CD14-positive monocyte (primary cell): ENCODE measurements around the gene GPD1. TPM values are rescaled to one million over a fixed set of nuclear protein-coding genes. Genes with fewer than 3 reads are reported as not detected.

Experiments used
- DNase-seq, 3 donors: peaks; one replicate each; pipeline ENCODE4 v3.0.0-alpha.2; 2011 to 2022
- H2AFZ ChIP-seq: 2 replicates; pipeline ENCODE4 v1.6.0; 2012; ENCODE audit warnings: mild to moderate bottlenecking, low read depth, low read length, inconsistent platforms; ENCODE audit not compliant: insufficient read depth, poor library complexity, severe bottlenecking
- H3K27ac ChIP-seq, 2 donors: 1 replicate in 1 of 2; 2 replicates in 1 of 2; pipeline ENCODE4 v1.5.1; 2012 to 2013; ENCODE audit warnings: low read length in 2 of 2, control low read depth in 1 of 2, inconsistent platforms in 1 of 2, low read depth in 1 of 2, mild to moderate bottlenecking in 1 of 2
- H3K27me3 ChIP-seq, 2 donors: one replicate each; pipeline versions ENCODE4 v1.6.0 to v1.6.1; 2011 to 2013; ENCODE audit warnings: low read length in 2 of 2; ENCODE audit not compliant: control insufficient read depth in 2 of 2, insufficient read depth in 2 of 2
- H3K36me3 ChIP-seq, 2 donors: replicated peaks in 1 of 2; 1 replicate in 1 of 2; 2 replicates in 1 of 2; pipeline versions ENCODE4 v1.5.1 to v1.6.1; 2012 to 2013; ENCODE audit warnings: low read length in 2 of 2, control low read depth in 1 of 2, inconsistent platforms in 1 of 2, mild to moderate bottlenecking in 1 of 2; ENCODE audit not compliant: insufficient read depth in 2 of 2, control insufficient read depth in 1 of 2
- H3K4me1 ChIP-seq, 2 donors: 1 replicate in 1 of 2; 2 replicates in 1 of 2; pipeline versions ENCODE4 v1.5.1 to v1.6.1; 2012 to 2013; ENCODE audit warnings: low read length in 2 of 2, control low read depth in 1 of 2, inconsistent platforms in 1 of 2, mild to moderate bottlenecking in 1 of 2, moderate library complexity in 1 of 2; ENCODE audit not compliant: insufficient read depth in 2 of 2, control insufficient read depth in 1 of 2
- H3K4me2 ChIP-seq: replicated peaks from 2 replicates; pipeline ENCODE3; 2012; ENCODE audit warnings: low read length, moderate library complexity, mild to moderate bottlenecking; ENCODE audit not compliant: poor library complexity, severe bottlenecking; ENCODE audit errors: extremely low read depth
- H3K4me3 ChIP-seq, 3 experiments: fragments of 200-600 bp in 1 of 3; sonication (generic) in 1 of 3; replicated peaks in 1 of 3; 1 replicate in 2 of 3; 2 replicates in 1 of 3; pipeline ENCODE4 v1.5.1; 2011 to 2013; ENCODE audit warnings: low read length in 3 of 3, mild to moderate bottlenecking in 3 of 3, control low read depth in 2 of 3, low read depth in 2 of 3, inconsistent platforms in 1 of 3, moderate library complexity in 1 of 3
- H3K79me2 ChIP-seq: 2 replicates; pipeline ENCODE4 v1.6.0; 2012; ENCODE audit warnings: mild to moderate bottlenecking, control low read depth, inconsistent platforms, low read length, moderate library complexity; ENCODE audit not compliant: insufficient read depth
- H3K9ac ChIP-seq: 2 replicates; pipeline ENCODE4 v1.6.0; 2017; ENCODE audit warnings: low read length, mild to moderate bottlenecking; ENCODE audit not compliant: insufficient read depth, poor library complexity, severe bottlenecking
- H3K9me3 ChIP-seq, 2 donors: replicated peaks in 1 of 2; 1 replicate in 1 of 2; 2 replicates in 1 of 2; pipeline versions ENCODE4 v1.5.1 to v1.6.1; 2012 to 2013; ENCODE audit warnings: low read length in 2 of 2, control low read depth in 1 of 2; ENCODE audit not compliant: control insufficient read depth in 1 of 2, insufficient read depth in 1 of 2
- H4K20me1 ChIP-seq: 2 replicates; pipeline ENCODE4 v1.6.0; 2012; ENCODE audit warnings: mild to moderate bottlenecking, low read length, control low read depth, moderate library complexity; ENCODE audit not compliant: insufficient read depth
- H3K27ac Mint-ChIP-seq, 7 donors: one replicate each; pipeline ENCODE4 v1.8.0; 2020; ENCODE audit warnings: mild to moderate bottlenecking in 7 of 7, mixed read lengths in 7 of 7, moderate library complexity in 6 of 7, inconsistent platforms in 2 of 7
- H3K27me3 Mint-ChIP-seq, 3 donors: one replicate each; pipeline ENCODE4 v1.8.0; 2021 to 2022; ENCODE audit warnings: low read depth in 3 of 3, mild to moderate bottlenecking in 3 of 3, mixed read lengths in 3 of 3, moderate library complexity in 3 of 3, inconsistent platforms in 1 of 3
- H3K36me3 Mint-ChIP-seq, 2 donors: one replicate each; pipeline ENCODE4 v1.8.0; 2020; ENCODE audit warnings: mixed read lengths in 2 of 2, inconsistent platforms in 1 of 2, mild to moderate bottlenecking in 1 of 2
- H3K4me1 Mint-ChIP-seq: one replicate; pipeline ENCODE4 v1.8.0; 2020; ENCODE audit warnings: mild to moderate bottlenecking, mixed read lengths
- H3K4me3 Mint-ChIP-seq, 2 donors: one replicate each; pipeline ENCODE4 v1.8.0; 2020; ENCODE audit warnings: mild to moderate bottlenecking in 2 of 2, mixed read lengths in 2 of 2, moderate library complexity in 1 of 2
- H3K9me3 Mint-ChIP-seq, 7 donors: one replicate each; pipeline ENCODE4 v1.8.0; 2020 to 2022; ENCODE audit warnings: mixed read lengths in 7 of 7, mild to moderate bottlenecking in 6 of 7, moderate library complexity in 6 of 7, inconsistent platforms in 2 of 7
- WGBS: methylation state at CpG from one replicate; pipeline ENCODE4 v1.1.5; 2013; ENCODE audit warnings: missing lambda C conversion rate; ENCODE audit not compliant: insufficient coverage; 5-methylcytosine and 5-hydroxymethylcytosine counted together
- intact Hi-C, 2 donors: fragments of 100-400 bp; cut with micrococcal nuclease; formaldehyde crosslinking; loops; one replicate each; pipeline versions ENCODE4 v1.15.0 to v1.15.1; 2023
- polyA plus RNA-seq, 3 donors: library from polyadenylated mRNA; depleted of rRNA in 1 of 3; unstranded in 2 of 3; stranded (reverse) in 1 of 3; fragments of 300-500 nt in 2 of 3; fragments of >200 nt in 1 of 3; fragmentation: Illumina TruSeq in 2 of 3; gene quantifications; 1 replicate in 2 of 3; 2 replicates in 1 of 3; pipeline ENCODE4 v1.2.3, GENCODE V29; 2012 to 2021
- TF ChIP-seq, protein P1 (sequence below): fragments of 200-600 bp; IDR thresholded peaks from one replicate; pipeline ENCODE4 v1.8.0; 2022; ENCODE audit warnings: antibody characterized with exemption, mild to moderate bottlenecking

Gene GPD1
- polyA plus RNA-seq, 3 donors, result 0.08 TPM; not detected in 2

DNA sequence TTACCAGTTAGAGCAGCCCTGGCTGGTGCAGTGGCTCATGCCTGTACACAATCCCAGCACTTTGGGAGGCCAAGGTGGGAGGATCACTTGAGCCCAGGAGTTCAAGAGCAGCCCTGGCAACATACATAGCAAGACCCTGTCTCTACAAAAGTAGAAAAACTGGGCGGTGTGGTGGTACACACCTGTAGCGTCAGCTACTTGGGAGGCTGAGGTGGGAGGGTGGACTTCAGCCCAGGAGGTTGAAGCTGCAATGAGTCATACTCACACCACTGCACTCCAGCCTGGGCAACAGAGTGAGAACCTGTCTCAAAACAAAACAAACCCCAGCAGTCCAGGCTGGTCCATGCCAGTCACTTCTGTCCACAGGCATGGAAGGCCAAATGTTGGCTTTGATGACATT, 15.6 kb downstream of the GPD1 start:
- H3K27ac Mint-ChIP-seq, result peak overlapping the region in 2 of 7 donors; percentile 31 to 57
- no peak for DNase-seq
- H3K36me3 Mint-ChIP-seq, result peaks cover 64 to 89% of the 10 kb centered on the region in 2 donors
- H3K4me3 Mint-ChIP-seq, result no peak overlapping the region
- no peaks in the 10 kb centered on the region for H3K4me1 ChIP-seq
- H3K9me3 Mint-ChIP-seq, result no peaks in the 10 kb centered on the region
- H4K20me1 ChIP-seq, result peaks cover 96% of the 10 kb centered on the region
- no peak overlapping the region for H3K27ac ChIP-seq
- no peaks in the 10 kb centered on the region for H3K9me3 ChIP-seq
- no CpG with 5 or more reads among the region's 2 CpGs for whole genome bisulfite sequencing
- TF ChIP-seq, protein P1, sequence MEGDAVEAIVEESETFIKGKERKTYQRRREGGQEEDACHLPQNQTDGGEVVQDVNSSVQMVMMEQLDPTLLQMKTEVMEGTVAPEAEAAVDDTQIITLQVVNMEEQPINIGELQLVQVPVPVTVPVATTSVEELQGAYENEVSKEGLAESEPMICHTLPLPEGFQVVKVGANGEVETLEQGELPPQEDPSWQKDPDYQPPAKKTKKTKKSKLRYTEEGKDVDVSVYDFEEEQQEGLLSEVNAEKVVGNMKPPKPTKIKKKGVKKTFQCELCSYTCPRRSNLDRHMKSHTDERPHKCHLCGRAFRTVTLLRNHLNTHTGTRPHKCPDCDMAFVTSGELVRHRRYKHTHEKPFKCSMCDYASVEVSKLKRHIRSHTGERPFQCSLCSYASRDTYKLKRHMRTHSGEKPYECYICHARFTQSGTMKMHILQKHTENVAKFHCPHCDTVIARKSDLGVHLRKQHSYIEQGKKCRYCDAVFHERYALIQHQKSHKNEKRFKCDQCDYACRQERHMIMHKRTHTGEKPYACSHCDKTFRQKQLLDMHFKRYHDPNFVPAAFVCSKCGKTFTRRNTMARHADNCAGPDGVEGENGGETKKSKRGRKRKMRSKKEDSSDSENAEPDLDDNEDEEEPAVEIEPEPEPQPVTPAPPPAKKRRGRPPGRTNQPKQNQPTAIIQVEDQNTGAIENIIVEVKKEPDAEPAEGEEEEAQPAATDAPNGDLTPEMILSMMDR, result no peak
- H3K36me3 ChIP-seq, result peaks cover 63 to 71% of the 10 kb centered on the region in 2 donors
- H3K4me1 Mint-ChIP-seq, result peaks cover 4% of the 10 kb centered on the region
- no peak overlapping the region for H3K4me3 ChIP-seq
- no peak overlapping the region for H2AFZ ChIP-seq
- H3K79me2 ChIP-seq, result peaks cover 74% of the 10 kb centered on the region
- H3K27me3 ChIP-seq, result no peaks in the 10 kb centered on the region
- intact Hi-C loops, result no loop called here
- H3K9ac ChIP-seq, result no peak overlapping the region
- H3K27me3 Mint-ChIP-seq, result no peaks in the 10 kb centered on the region
- H3K4me2 ChIP-seq, result no peak overlapping the region

DNA sequence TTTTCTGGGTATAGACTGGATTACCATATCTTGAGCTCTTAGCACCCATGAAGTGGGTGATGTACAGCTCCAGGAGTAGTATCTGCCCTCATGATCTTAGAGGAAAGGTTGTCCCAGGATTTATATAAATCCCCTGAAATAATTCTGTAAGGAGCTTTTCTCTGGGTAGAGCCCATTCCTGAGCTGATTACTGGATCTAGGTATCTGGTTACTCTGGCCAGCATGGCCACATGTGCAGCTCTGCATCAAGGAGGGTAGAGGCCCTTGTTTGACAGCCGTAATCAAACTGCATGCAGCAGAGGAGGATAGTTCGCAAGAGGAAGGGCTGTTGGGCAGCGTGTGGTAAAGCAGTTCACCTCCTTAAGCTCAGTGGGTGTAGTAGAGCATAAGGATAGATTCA, 16.7 kb downstream of the GPD1 start:
- DNase-seq, result no peak
- no peaks in the 10 kb centered on the region for H3K9me3 Mint-ChIP-seq
- 100% methylated on average over 1 of the region's 3 CpGs for WGBS
- intact Hi-C loops, result no loop called here
- H3K4me2 ChIP-seq, result no peak overlapping the region
- H3K27ac Mint-ChIP-seq, result peak overlapping the region in 2 of 7 donors; percentile 55 to 59
- peaks cover 64% of the 10 kb centered on the region for H3K79me2 ChIP-seq
- no peak overlapping the region for H3K27ac ChIP-seq
- no peak overlapping the region for H3K9ac ChIP-seq
- no peaks in the 10 kb centered on the region for H3K9me3 ChIP-seq
- H3K4me1 Mint-ChIP-seq, result peaks cover 4% of the 10 kb centered on the region
- H4K20me1 ChIP-seq, result peaks cover 99% of the 10 kb centered on the region
- H3K4me3 ChIP-seq, result no peak overlapping the region
- H3K36me3 Mint-ChIP-seq, result peaks cover 69 to 84% of the 10 kb centered on the region in 2 donors
- no peaks in the 10 kb centered on the region for H3K27me3 Mint-ChIP-seq
- no peaks in the 10 kb centered on the region for H3K4me1 ChIP-seq
- H3K4me3 Mint-ChIP-seq, result no peak overlapping the region
- H2AFZ ChIP-seq, result no peak overlapping the region
- peaks cover 63 to 79% of the 10 kb centered on the region in 2 donors for H3K36me3 ChIP-seq
- TF ChIP-seq, protein P1, result no peak
- no peaks in the 10 kb centered on the region for H3K27me3 ChIP-seq
